Activated CD8-positive, alpha-beta memory T cell treated with anti-CD3 and anti-CD28 coated beads for 24 hours (primary cell): Measurements from ENCODE around the gene DNAJC5.
"Not testable (repeated sequence)": the region's sequence is repeated elsewhere in the genome, so short reads cannot be mapped to it uniquely, and the experiment has no call there.

Experiments
- DNase-seq: peaks from one replicate; pipeline ENCODE4 v3.0.0-alpha.2; 2020

Gene DNAJC5

GRCh38 chr20:63970714-63971431 is 75.9 kb downstream of the DNAJC5 start:
- no peak for DNase-seq

- DNase-seq, result not testable (repeated sequence)
These were observed 77.0 kb downstream of the DNAJC5 start for GRCh38 chr20:63971960-63972311.

DNA sequence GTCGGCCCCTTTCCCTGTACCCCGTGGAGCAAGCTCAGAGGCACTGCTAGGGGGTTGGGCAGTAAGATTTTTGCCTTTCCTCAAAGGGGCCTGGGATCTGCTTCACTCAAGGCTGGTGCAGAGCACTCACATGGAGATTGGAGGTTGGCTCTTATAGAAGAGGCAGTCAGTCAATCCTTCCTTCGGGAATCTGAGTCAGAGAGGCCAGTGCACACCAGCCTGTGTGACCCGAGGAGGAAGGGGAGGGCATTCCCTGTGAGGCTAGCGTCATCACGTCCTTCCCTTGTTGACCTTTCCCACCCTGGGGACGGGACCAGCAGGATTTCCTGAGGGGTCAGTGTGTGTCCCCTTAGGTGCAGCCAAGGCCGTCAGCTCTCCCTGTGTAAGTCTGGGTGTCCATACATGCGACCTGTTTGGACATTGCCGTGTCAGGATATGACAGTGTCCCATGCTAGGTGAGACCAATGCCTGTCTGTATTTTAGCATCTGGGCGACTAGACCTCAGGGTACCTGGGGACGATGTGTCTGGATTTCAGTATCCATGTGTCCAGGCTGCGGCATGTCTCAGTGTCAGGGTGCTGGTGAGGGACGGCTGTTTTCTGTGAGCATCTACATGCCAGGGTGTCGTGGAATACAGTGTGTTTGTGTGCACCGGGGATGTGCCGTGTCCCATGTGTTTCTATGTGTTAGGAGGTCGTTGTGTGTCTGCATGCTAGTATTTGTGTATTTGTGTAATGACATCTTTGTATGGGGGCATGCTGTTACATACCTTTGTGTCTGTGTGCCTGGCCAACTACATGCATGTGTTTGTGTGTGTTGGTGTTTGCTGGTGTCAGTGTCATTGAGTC is 77.6 kb downstream of the DNAJC5 start:
- DNase-seq, result peak; percentile 57

DNA sequence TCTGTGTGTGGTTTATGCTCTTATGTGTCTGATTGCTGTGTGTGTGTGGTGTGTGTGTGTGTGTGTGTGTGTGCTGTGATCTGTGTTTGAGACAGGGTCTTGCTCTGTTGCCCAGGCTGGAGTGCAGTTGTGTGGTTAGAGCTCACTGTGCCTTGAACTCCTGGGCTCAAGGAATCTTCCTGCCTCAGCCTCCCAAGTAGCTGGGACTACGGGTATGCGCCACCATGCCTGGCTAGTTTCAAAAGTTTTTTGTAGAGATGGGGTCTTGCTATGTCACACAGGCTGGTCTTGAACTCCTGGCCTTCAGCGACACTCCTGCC is 78.2 kb downstream of the DNAJC5 start:
- no peak for DNase-seq

- DNase-seq, result peak; percentile 93
These were observed 78.9 kb downstream of the DNAJC5 start for GRCh38 chr20:63973636-63974401.

- no peak for DNase-seq
These were observed 79.7 kb downstream of the DNAJC5 start for GRCh38 chr20:63974402-63975200.

DNA sequence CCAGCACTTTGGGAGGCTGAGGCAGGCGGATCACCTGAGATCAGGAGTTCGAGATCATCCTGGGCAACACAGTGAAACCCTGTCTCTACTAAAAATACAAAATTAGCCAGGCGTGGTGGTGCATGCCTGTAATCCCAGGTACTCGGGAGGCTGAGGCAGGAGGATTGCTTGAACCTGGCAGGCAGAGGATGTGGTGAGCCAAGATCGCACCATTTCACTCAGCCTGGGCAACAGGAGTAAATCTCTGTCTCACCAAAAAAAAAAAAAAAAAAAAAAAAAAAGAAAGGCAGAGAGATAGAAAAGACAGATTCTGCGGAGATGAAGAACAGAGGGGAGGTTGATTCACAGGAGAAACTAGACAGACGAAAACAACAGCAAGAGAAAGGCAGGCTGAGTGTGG is 81.6 kb downstream of the DNAJC5 start:
- not testable (repeated sequence) for DNase-seq

DNA sequence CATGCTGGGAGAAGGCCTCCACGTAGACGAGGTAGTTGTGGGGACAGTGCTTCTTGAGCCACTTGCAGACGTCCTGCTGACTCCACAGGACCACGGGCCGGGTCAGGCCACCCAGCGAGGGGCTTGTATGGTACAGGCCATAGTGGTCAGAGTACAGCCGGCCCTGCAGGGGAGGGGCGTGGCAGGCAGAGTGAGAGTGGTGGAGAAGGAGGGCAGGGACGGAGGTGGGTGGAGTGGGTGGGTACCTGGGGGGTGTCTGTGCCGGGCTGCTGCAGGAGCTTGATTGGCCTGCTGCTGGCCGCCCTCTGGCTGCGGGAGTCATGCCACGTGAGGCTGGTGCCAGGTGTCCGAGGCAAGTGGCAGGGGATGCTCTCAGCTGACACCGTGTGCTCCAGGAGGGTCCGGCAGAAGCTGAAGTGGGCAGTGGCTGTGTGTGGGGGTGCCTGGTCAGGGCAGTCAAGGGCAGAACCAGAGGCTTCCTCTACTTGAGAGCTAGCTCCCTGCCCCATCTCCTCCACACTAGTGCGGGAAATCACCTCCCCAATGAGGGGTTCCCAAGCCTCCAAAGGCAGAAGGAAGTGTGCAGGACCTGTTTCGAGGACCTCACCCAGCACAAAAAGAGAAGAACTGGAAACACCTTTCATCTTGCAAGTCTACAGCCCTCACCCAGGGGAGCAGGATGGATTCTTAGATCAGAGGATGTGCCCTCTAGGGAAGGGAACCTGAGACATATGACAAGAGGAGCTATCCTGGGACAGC is 82.2 kb downstream of the DNAJC5 start:
- DNase-seq, result no peak

- peak; percentile 87 for DNase-seq
These were observed 82.9 kb downstream of the DNAJC5 start for GRCh38 chr20:63977739-63978276.

- DNase-seq, result peak; percentile 86
These were observed 83.6 kb downstream of the DNAJC5 start for GRCh38 chr20:63978319-63979228.

DNA sequence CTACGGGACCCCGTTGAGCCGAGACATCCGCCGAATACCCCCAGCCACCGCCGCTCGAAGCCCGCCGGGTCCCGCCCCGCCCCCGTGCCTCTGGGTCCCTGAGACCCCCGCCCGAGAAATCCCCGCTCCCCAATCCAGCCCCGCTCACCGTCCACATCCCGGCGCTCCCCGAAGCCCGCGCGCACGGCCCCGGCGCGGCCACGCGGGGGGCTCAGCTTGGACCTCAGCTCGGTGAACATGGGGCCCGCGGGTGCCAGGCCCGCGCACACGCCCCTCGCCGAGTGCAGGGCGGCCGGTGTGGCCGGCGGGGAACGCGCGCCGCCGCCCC is 84.3 kb downstream of the DNAJC5 start:
- DNase-seq, result no peak

- peak; percentile 96 for DNase-seq
These were observed 84.8 kb downstream of the DNAJC5 start, which contains the start of gene SAMD10 for GRCh38 chr20:63979557-63980316. Gene SAMD10 (minus strand): TSS chr20:63979642. CDS start chr20:63979467, 175 bp downstream.

DNA sequence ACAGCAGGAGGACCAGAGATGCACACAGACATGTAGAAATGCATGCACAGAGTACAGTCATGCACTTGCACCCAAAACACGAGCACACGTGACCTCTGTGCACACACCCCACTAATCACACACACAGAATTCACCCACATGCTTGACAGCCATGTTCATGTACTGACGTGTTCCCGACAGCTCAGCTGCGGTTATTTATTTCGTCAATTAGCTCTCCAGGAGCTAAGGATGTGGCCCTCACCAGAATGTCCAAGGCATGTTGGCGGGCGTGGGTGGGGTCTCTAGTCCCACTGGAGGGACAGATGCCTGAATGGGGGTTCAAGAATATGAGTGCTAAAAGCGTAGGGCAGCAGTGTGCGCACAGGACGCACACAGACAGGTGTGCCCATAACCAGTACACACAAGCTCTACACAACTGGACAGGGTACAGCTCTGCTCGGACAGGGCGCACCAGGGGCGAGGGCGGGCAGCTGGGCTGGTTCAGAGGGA is 85.4 kb downstream of the DNAJC5 start:
- DNase-seq, result peak; percentile 74

DNA sequence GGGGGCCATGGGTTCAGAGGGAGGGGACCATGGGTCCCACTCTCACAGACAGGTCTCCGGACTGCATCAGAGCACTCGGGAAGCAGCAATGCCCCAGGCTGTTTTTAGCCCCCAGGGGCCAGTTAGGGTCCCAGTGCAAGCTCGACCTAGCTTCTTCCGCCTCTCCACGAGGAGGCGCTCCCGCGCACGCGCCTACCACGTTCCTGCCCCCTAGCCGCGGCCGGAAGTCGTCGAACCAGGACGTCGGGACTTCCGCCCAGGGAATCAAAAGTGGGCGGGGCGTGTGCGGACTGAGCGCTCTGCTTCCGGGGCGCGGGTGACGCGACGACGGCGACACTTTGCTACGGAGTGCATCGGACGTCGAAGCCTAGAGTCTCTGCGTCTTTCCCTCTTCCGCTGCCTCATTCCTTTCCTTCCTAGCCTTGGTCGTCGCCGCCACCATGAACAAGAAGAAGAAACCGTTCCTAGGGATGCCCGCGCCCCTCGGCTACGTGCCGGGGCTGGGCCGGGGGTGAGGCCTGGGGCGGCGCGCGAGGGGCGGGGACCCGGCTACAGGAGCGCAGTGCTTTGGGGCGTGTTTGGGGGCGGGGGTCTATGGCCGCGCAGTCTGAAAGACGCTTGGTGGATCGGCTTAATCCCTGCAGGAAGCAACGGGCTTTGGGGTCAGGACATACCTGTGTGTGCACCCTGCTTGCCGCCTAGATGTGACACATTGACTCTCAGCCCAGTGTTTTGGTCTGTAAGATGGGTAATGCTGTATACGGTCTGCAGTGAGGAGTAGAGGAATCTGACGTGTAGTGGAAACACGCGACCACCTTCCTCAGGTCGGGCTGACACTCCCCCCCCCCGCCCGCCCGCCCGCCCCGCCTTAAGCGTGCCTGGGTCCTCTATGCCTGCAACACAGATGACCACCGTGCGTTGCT is 86.1 kb downstream of the DNAJC5 start, which contains the start of gene PRPF6:
PRPF6 (plus strand) TSS at position 327 of the 923 bp plus-strand sequence; CDS start at position 441, 114 bp downstream.
- peak; percentile 95 for DNase-seq

DNA sequence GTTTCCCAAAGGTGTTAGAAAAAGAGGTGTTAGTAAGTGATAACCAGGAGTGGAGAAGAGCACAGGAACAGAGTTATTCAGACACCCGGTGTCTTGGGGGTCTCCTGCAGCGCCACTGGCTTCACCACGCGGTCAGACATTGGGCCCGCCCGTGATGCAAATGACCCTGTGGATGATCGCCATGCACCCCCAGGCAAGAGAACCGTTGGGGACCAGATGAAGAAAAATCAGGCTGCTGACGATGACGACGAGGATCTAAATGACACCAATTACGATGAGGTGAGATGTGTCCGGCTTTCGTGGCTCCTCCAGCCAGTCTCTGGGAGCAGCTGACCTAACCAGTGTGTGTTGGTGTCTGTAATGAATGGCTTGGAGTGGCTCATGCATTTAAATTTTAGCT is 88.0 kb downstream of the DNAJC5 start:
- DNase-seq, result no peak
